Right forelimb (tissue), 1 donor: ENCODE results near the gene ENOX2.

Experiments
- DNase-seq: peaks from one replicate; pipeline ENCODE4 v3.0.0-alpha.2; 2018

The ENOX2 gene

GRCh38 chrX:130884627-130885026 lies 18.4 kb downstream of the ENOX2 start:
- no peak for DNase-seq

DNA sequence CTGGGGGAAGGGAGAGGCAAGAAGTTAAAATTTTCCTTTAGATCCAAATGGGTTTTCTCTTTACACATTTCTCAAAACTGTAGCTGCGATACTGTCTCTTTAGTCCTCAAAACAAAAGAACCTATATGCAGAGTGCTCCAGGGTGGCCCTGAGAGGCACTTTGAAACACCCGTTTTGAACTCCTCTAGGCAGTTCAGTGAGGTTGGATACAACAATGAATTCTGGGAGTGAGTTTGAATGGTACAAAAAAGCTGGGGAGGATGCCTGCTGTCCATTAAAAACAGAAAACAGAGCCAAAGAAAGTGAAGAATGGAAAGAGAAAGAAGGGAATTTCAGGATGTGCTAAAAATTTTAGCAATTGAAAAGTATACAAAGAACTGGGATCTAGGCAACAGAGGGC lies 23.1 kb downstream of the ENOX2 start:
- DNase-seq = no peak

GRCh38 chrX:130878350-130879341 lies 24.4 kb downstream of the ENOX2 start:
- no peak for DNase-seq

- DNase-seq = no peak
These were observed 25.1 kb downstream of the ENOX2 start for GRCh38 chrX:130877892-130878341.

- no peak for DNase-seq
These were observed 26.8 kb downstream of the ENOX2 start for GRCh38 chrX:130876226-130876625.

GRCh38 chrX:130874751-130875150 lies 28.3 kb downstream of the ENOX2 start:
- DNase-seq = no peak

- DNase-seq = no peak
These were observed 33.8 kb downstream of the ENOX2 start for GRCh38 chrX:130869239-130869638.

- no peak for DNase-seq
These were observed 41.5 kb downstream of the ENOX2 start for GRCh38 chrX:130861462-130861861.

DNA sequence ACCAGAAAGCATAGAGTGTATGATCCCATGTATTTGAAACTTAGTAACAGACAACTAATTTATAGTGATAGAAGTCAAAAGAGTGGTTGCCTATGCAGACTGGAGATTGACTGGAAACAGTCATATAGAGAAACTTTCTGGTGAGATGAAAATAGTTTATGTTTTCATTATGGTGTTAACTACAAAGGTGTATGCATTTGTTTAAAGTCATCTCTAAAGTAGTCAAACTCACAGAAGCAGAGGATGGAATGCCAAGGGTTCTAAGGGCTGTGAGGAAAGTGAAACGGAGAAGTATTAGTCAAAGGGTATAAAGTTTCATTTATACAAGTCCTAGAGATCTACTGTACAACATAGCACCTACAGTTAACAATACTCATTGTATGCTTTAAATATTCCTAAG lies 45.8 kb downstream of the ENOX2 start:
- DNase-seq = no peak

- no peak for DNase-seq
These were observed 51.4 kb downstream of the ENOX2 start for GRCh38 chrX:130851569-130851968.

- DNase-seq = no peak
These were observed 54.2 kb downstream of the ENOX2 start for GRCh38 chrX:130848763-130849162.

- no peak for DNase-seq
These were observed 56.3 kb downstream of the ENOX2 start for GRCh38 chrX:130846746-130847145.

DNA sequence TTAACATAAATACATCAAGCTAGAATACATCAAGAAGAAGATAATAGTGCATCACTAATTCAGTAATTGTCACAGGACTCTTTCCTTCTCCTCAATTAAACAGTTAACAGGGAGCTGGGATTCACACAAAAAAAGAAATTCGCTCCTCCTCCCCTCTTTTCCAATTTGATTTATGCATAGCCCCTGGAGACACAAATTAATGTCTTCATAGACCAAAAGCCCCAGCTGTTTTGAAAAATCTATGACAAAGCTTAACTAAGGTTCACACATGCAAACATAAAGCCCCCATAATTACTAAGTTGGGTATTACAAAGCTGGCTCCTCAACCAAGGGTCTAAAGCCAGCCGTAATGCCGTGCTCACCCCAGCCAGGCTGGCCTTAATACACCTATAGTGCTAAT lies 61.2 kb downstream of the ENOX2 start:
- no peak for DNase-seq

- no peak for DNase-seq
These were observed 62.7 kb downstream of the ENOX2 start for GRCh38 chrX:130840345-130840744.

- DNase-seq = no peak
These were observed 66.6 kb downstream of the ENOX2 start for GRCh38 chrX:130836447-130836846.

DNA sequence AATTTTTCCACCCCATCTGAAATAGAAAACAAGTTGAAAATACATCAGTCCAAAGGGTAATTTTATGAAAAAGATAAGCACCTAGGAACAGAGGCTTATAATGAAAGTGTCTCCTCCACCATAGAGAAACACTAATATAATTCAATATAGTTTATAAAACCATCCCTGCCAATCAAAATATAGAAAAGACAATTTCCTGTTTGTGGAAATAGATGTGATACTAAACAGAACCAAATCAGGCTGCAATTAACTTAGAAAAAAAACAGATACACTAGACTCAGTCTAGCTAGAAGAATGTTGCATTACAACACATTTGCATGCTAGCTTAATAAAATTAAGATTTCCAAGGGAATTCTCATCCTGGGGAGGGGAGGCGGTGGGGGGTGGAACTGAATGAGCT lies 68.2 kb downstream of the ENOX2 start:
- no peak for DNase-seq

GRCh38 chrX:130834149-130834548 lies 68.9 kb downstream of the ENOX2 start:
- no peak for DNase-seq

DNA sequence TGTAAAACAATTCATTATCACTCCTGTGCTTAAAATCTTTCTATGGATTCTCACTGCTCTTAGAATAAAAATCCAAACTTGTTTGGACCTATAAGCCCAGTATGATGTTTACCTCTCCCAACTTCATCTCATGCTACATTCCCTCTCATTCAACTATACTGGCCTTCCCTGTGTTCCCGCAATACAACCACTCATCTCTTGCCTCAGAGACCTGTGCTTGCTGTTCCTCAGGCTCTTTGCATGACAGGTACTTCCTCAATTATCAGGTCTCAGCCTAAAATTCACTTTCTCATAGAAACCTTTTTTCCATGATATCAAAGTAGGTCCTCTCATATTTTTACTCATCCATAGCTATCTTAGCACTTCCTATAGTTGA lies 71.7 kb downstream of the ENOX2 start:
- no peak for DNase-seq

DNA sequence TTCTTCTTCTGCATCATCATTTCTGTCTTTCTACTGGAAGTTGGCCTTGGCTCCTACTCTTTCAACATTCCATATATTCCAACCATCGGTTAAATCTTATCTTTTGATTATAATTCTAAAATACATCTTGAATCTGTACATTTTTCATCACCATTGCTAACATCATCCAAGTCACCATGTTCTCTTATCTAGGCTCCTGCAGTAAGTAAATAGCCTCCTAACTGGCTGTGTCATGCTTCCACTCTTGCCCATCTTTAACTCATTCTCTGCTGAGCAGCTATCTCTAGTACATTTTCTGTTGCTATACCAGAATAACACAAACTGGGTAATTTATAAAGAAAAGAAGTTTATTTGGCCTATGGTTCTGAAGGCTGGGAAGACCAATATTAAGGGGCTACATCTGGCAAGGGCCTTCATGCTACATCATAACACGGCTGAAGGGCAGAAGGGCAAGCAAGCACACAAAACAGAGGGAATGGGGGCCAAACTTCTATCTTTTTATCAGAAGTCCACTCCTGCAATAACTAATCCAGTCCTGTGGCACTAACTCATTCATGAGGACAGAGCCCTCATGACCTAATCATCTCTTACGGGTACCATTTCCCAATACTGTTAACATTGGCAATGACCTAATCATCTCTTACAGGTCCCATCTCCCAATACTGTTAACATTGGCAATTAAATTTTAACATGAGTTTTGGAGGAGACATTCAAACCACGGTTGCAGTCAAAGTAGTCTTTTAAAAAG lies 72.2 kb downstream of the ENOX2 start:
- no peak for DNase-seq

- no peak for DNase-seq
These were observed 73.2 kb downstream of the ENOX2 start for GRCh38 chrX:130829526-130830515.

- no peak for DNase-seq
These were observed 74.4 kb downstream of the ENOX2 start for GRCh38 chrX:130828641-130829040.

GRCh38 chrX:130827648-130828047 lies 75.4 kb downstream of the ENOX2 start:
- no peak for DNase-seq

DNA sequence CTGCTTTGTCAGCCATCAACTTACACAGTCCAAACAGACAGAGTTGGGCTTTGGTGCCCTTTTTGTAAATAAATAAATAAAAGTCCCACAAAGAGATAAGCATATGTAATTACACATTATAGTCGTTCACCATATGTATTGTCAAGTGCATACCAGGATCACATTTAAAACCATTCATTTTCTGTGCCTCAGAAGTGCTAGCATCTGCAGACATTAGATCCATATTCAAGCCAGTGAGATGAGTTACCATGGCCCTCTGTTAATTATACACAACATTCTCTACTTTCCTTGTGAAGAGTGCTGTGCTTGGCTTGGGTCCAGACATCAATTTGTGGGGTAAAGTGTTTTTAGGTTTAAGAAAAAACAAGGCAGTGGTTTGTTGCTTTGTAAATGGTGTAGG lies 76.8 kb downstream of the ENOX2 start:
- DNase-seq = no peak
